Limb (tissue), 2 donors: ENCODE measurements around the gene DBN1.
A peak's percentile ranks its signal among the peaks of the same experiment; 100 is the strongest.
"Not testable (repeated sequence)": the region's sequence is repeated elsewhere in the genome, so short reads cannot be mapped to it uniquely, and the experiment has no call there.

Experiments
- DNase-seq, 2 donors: peaks; one replicate each; pipeline ENCODE4 v3.0.0-alpha.2; 2016; ENCODE audit errors: extremely low spot score in 2 of 2

The DBN1 gene

DNA sequence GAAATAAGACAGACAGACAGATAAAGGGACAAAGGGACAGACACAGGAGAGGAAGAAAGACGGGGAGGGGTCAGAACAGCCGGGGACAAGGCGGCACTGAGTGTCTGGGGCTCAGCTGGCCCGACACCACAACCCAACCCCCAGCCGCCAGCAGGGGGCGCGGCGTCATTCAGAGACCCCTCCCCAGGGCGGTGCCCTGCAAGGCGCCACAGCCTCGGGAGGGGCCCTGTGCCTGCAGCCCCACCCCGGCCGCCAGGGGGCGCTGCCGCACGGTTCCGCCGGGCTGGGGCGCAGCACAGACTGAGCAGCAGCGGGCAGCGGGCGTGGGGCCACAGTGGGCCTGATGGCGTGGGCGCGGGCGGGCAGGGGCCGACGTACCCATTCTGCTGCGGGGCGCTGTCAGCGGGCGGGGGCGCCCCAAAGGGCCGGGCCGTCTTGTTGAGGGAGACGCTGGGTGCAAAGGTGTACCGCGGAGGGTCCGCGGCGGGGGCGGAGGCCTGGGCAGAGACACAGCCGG, 18.1 kb upstream of the DBN1 start:
- peak in 1 of 2 donors; percentile 85 for DNase-seq

- DNase-seq: no peak
Measured at GRCh38 chr5:177490992-177491391, 17.6 kb upstream of the DBN1 start.

DNA sequence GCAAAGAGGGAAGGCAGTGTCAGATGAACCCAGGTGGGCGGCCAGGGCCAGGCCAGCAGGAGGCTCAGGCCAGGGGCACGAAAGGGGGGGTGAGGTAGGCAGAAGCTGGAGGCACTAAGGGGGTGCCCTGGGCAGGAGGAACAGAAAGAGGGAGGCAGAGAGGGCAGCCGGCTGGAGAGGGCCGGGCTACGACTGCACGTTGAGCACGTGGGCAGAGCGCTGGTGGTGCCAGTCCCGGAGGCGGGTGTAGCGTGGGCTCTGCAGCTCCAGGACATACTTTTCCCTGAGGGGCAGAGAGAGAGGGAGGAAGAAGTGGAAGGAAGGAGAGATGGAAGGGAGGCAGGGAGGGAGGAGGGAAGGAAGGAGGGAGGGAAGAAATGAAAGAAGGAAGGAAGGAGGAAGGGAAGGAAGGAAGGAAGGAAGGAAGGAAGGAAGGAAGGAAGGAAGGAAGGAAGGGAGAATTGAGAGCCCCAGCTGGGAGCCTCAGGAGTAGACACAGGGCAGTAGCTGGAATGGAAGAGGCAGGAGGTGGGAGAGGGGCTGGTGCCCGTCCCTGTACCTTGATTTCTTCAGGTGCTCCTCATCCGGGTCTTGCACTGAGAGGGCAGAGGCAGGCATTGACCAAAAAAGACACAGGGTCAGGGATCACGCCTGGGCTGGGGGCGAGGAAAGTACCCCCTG, 17.0 kb upstream of the DBN1 start:
- no peak for DNase-seq

GRCh38 chr5:177489119-177489716, 15.8 kb upstream of the DBN1 start:
- DNase-seq: no peak

- no peak for DNase-seq
Measured at GRCh38 chr5:177487975-177488374, 14.5 kb upstream of the DBN1 start.

GRCh38 chr5:177487144-177487543, 13.7 kb upstream of the DBN1 start:
- no peak for DNase-seq

DNA sequence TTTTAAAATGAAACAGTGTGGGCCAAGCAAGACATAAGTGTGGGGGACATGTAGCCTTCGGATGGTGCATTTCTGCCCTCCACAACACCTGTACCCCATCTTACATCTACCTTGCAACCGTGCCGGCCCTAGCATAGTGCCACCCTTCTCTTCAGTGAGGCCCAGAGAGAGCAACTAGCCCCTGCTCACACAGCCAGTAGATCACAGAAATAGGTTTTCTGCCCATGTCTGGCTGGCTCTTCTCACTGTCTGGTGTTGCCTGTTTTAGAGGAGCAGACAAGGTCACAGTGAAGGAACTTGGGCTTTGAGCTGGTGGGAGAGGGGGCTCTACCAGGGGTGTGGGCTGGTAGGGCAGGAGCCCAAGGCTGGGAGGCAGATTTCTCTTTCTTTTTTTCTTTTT, 12.8 kb upstream of the DBN1 start:
- DNase-seq: no peak

DNA sequence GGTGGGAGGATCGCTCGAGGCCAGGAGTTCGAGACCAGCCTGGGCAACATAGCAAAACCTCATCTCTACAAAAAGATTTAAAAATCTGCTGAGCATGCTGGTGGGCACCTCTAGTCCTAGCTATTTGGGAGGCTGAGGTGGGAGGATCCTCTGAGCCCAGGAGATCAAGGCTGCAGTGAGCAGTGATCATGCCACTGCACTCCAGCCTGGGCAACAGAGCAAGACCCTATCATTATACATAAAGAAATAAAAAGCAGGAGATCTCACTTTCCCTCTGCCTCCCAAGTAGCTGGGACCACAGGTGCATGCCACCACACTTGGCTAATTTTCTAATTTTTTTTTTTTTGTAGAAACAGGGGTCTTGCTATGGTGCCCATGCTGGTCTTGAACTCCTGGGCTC, 12.3 kb upstream of the DBN1 start:
- DNase-seq: not testable (repeated sequence)

GRCh38 chr5:177484902-177485549, 11.6 kb upstream of the DBN1 start:
- no peak for DNase-seq

GRCh38 chr5:177483994-177484901, 10.8 kb upstream of the DBN1 start:
- DNase-seq: no peak

DNA sequence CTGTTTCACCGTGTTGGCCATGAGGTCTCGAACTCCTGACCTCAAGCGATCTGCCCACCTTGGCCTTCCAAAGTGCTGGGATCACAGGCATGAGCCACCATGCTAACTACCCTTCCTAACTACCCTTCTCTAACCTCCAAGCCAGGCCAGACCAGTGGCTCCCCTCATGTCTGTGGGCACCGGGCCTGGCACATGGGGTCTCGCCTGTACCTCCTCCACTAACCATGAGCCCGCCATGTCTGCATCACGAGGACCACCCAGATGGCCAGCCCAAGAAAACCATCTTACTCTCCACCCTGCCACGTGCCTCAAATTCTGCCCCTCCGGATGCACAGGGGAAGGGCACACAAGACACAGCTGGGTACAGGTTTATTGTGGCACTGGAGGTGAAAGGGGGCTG, 9.6 kb upstream of the DBN1 start:
- no peak for DNase-seq

DNA sequence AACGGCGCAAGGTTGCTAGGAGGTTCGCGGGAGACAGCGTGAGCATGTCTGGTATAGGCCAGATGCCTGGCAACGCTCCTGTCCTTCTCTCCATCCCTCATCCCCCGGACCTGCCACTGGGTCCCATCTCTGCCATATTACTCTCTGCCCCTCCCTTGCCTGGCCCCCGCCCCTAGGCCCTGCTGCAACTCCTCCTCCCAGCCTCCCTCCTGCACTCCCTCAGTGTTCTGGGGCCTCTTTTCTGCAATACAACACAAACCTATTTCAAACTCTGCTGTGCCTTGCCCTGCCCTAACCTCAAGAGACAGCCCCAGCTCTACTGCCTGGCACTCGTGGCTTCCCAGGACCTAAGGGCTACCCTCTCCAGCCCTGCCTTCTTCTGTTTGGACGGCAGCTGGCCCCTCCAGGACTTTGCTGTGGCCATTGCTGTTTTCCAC, 8.9 kb upstream of the DBN1 start:
- DNase-seq: no peak

GRCh38 chr5:177479774-177480173, 6.3 kb upstream of the DBN1 start:
- DNase-seq: no peak

DNA sequence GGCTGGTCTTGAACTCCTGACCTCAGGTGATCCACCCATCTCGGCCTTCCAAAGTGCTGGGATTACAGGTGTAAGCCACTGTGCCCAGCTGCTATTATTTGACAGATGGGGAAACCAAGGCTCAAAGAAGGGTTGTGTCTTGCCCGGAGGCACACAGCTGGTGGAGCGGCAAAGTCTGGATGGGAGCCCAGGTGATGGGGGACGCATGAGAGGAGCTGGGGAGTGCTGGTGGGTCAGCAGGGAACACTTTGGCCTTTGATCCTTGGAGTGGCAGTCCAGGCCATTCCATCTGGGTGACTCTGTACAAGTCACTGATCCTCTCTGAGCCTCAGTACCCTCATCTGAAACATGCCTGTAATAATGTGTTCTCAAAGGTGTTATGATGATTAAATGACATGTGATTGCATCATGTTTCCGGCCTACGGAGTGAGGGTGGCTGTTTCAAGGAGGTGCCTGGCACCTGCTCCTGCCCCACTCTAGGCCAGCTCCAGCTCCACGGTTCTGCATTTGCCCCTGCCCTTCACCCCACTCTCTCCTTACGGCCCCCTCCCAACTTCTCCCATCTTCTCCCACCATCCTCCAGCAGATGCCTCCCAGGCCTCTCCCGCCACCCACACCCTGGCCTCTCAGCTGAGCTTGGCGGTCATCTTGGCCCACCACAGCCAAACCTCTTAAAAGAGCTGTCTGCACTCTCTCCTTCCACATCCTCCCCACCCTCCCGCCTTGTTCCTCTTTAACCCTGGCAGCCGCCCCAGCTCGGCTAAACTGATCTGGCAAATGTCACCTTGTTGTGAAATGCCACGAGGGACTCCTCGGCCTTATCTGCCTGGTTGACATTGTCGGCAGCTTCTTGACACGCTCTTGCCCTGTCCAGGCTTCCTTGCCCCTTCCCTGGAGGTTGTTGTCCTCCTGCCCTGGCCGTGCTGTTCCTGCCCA, 5.5 kb upstream of the DBN1 start:
- no peak for DNase-seq

DNA sequence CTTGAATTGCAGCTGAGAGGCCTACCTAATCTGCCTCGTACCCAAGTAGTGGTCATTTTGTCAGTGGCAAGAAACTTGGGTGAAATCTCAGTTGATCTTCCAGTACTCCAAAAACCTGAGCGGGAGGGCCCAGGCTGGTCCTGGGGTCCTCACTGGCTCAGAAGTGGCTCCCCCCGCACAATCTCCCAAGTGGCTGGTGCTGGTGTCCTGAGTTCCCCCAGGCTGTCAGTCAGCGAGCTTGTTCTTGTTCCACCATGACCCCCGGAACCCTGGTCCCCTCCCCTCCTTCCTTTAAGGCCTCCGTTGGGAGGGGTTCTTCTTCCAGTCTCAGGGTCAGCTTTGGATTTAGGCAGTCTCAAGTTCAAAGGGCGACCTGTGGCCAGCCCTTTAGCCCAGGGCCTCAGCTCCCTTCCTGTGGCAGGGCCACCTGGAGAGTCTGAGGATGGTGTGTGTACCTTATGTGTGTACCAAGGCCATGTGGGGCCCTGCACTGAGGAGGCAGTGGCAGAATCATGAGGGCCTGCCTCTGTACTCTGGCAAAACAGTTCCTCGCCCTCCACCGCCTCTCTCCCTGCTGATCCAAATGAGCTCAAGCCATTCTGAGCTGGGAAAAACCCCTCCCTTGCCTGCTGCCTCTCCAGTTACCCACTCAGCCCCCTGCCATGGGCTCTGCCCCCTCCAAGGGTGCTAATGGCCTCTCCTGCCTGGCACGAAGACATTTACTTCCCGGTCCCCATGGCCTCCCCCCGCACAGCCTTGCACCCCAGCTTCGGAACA, 4.5 kb upstream of the DBN1 start:
- DNase-seq: no peak

- DNase-seq: no peak
Measured at GRCh38 chr5:177476531-177477233, 3.2 kb upstream of the DBN1 start.

- DNase-seq: no peak
Measured at GRCh38 chr5:177475563-177476427, 2.4 kb upstream of the DBN1 start.
